Measurements from ENCODE around the gene HIGD1B.

- TF ChIP-seq CTCF (conservative IDR thresholded peaks at IDR 0.05 in 1 of 2, IDR thresholded peaks at IDR 0.05 in 1 of 2; ENCODE audit: low read depth in 1 of 2, low read length in 2 of 2) (no peak), EZH2 (IDR thresholded peaks at IDR 0.05; ENCODE audit: low read length, missing control alignments) (no peak)
Measured at GRCh38 chr17:44812263-44812662, 35.4 kb upstream of the HIGD1B start.

All from fibroblast of lung (primary cell).